Measurements from ENCODE around the gene GSTO2. TPM values are rescaled to one million over a fixed set of nuclear protein-coding genes. Genes with fewer than 3 reads are reported as not detected.

Gene GSTO2
- polyA plus RNA-seq, 1 experiment = 1.7 TPM

DNA sequence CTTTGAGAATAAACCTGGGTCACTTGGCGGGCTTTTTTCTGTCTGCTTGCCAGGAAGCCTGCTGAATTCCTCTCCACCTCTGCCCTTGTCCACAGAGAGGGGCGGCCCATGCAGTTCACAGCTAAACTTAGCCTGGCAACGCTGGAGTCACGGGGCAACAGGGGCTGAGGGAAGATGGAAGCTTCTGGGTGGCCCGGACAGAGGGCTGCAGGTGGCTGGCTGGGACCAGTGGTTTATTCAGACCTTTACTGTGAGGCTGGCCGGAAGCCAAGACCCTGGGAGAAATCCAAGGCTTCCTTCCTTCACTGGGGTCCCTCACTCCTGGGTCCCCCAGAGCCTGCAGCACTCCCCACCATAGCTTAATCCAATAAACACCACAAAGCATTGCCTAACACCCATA lies 52.2 kb downstream of the GSTO2 start:
- no peak overlapping the region for H3K4me3 ChIP-seq (ENCODE audit: low read depth, low read length)
- no peak overlapping the region for H3K27ac ChIP-seq (ENCODE audit: low read depth, low read length)
- no peaks in the 10 kb centered on the region for H3K27me3 ChIP-seq (ENCODE audit: control insufficient read depth, insufficient read depth, low read length)
- no peak for DNase-seq (ENCODE audit: low read depth, low spot score)
- ChIA-PET POLR2A (interaction anchor here (1.5 kb wide), 1 partner anchor 17 kb away, joined by 5 read pairs; the partner anchor contains the start of gene ITPRIP), CTCF (interaction anchor here (0.5 to 2.5 kb wide), 9 partner anchors 9 to 201 kb away, joined by 3 to 24 read pairs (median 5); partner anchors contain the start of gene SFR1)
- no peaks in the 10 kb centered on the region for H3K9me3 ChIP-seq (ENCODE audit: control insufficient read depth, insufficient read depth, low read length)
- TF ChIP-seq, protein P1, sequence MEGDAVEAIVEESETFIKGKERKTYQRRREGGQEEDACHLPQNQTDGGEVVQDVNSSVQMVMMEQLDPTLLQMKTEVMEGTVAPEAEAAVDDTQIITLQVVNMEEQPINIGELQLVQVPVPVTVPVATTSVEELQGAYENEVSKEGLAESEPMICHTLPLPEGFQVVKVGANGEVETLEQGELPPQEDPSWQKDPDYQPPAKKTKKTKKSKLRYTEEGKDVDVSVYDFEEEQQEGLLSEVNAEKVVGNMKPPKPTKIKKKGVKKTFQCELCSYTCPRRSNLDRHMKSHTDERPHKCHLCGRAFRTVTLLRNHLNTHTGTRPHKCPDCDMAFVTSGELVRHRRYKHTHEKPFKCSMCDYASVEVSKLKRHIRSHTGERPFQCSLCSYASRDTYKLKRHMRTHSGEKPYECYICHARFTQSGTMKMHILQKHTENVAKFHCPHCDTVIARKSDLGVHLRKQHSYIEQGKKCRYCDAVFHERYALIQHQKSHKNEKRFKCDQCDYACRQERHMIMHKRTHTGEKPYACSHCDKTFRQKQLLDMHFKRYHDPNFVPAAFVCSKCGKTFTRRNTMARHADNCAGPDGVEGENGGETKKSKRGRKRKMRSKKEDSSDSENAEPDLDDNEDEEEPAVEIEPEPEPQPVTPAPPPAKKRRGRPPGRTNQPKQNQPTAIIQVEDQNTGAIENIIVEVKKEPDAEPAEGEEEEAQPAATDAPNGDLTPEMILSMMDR (IDR thresholded peaks at IDR 0.05; ENCODE audit: low read depth, low read length) = no peak

DNA sequence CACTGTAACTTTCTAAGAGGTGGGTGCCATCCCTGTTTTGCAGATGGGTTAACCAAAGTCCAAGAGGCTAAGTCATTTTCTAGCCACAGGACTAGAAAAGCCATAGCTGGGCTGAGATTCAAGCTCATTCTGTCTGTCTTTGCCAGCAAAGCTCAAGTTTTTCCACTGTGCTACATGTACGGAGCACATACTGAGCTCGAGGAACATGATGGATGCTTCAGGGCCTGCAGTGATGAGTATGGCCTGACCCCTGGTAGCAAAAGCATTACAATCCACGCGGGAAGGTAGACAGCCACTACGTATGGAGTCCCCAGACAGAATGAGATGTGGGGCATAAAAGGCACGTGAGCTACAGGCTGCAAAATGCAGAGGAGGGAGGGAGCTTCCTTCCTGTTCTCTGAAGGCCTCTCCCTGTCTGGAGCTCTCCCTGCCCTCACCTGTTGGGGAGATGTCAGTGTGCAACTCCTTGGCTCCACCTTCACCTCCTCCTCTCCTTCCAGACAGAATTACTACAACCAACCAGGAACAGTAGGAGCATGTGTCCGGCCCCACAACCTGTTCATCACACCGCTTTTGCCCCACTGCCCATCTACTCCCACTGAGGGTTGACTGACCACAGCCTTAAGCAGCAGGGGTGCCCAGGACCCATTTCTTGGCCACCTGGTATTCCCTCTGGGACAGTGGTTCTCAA lies 52.9 kb downstream of the GSTO2 start:
- ChIA-PET CTCF (interaction anchor here (0.5 to 2.5 kb wide), 10 partner anchors 10 to 543 kb away, joined by 3 to 24 read pairs (median 4); partner anchors contain the start of gene SFR1), POLR2A (interaction anchor here (1.5 kb wide), 1 partner anchor 17 kb away, joined by 5 read pairs; the partner anchor contains the start of gene ITPRIP)
- TF ChIP-seq, protein P1 (IDR thresholded peaks at IDR 0.05; ENCODE audit: low read depth, low read length) = no peak
- Histone ChIP-seq H3K27ac (ENCODE audit: low read depth, low read length) (peak overlapping the region; percentile 39), H3K9me3 (ENCODE audit: control insufficient read depth, insufficient read depth, low read length) (no peaks in the 10 kb centered on the region), H3K27me3 (ENCODE audit: control insufficient read depth, insufficient read depth, low read length) (no peaks in the 10 kb centered on the region), H3K4me3 (ENCODE audit: low read depth, low read length) (no peak overlapping the region)
- DNase-seq (ENCODE audit: low read depth, low spot score) = no peak

- no peak overlapping the region for H3K4me3 ChIP-seq (ENCODE audit: low read depth, low read length)
- H3K9me3 ChIP-seq (ENCODE audit: control insufficient read depth, insufficient read depth, low read length) = no peaks in the 10 kb centered on the region
- H3K27me3 ChIP-seq (ENCODE audit: control insufficient read depth, insufficient read depth, low read length) = no peaks in the 10 kb centered on the region
- H3K27ac ChIP-seq (ENCODE audit: low read depth, low read length) = no peak overlapping the region
- POLR2A ChIA-PET = interaction anchor here (1.5 kb wide), 1 partner anchor 16 kb away, joined by 5 read pairs; the partner anchor contains the start of gene ITPRIP
- CTCF ChIA-PET = interaction anchor here (1.3 to 2.5 kb wide), 5 partner anchors 10 to 31 kb away, joined by 3 to 24 read pairs (median 4); no protein-coding TSS in a partner anchor
- DNase-seq (ENCODE audit: low read depth, low spot score) = no peak
- TF ChIP-seq, protein P1 (IDR thresholded peaks at IDR 0.05; ENCODE audit: low read depth, low read length) = no peak
Measured at GRCh38 chr10:104322416-104322782, 53.4 kb downstream of the GSTO2 start.

- TF ChIP-seq, protein P1 (IDR thresholded peaks at IDR 0.05; ENCODE audit: low read depth, low read length) = no peak
- Histone ChIP-seq H3K4me3 (ENCODE audit: low read depth, low read length) (no peak overlapping the region), H3K9me3 (ENCODE audit: control insufficient read depth, insufficient read depth, low read length) (no peaks in the 10 kb centered on the region), H3K27ac (ENCODE audit: low read depth, low read length) (no peak overlapping the region), H3K27me3 (ENCODE audit: control insufficient read depth, insufficient read depth, low read length) (no peaks in the 10 kb centered on the region)
- CTCF ChIA-PET = interaction anchor here (1.1 to 5.5 kb wide), 3 partner anchors 31 to 48 kb away, joined by 6 to 35 read pairs (median 24); no protein-coding TSS in a partner anchor
- POLR2A ChIA-PET = no interaction called here
- DNase-seq (ENCODE audit: low read depth, low spot score) = no peak
Measured at GRCh38 chr10:104323085-104323484, 54.1 kb downstream of the GSTO2 start.

GRCh38 chr10:104323760-104324201 lies 54.8 kb downstream of the GSTO2 start:
- POLR2A ChIA-PET = no interaction called here

More at GRCh38 chr10:104323760-104324201, 54.8 kb downstream of the GSTO2 start:
- no peak for DNase-seq (ENCODE audit: low read depth, low spot score)
- Histone ChIP-seq H3K4me3 (ENCODE audit: low read depth, low read length) (no peak overlapping the region), H3K27me3 (ENCODE audit: control insufficient read depth, insufficient read depth, low read length) (no peaks in the 10 kb centered on the region), H3K9me3 (ENCODE audit: control insufficient read depth, insufficient read depth, low read length) (no peaks in the 10 kb centered on the region), H3K27ac (ENCODE audit: low read depth, low read length) (no peak overlapping the region)
- TF ChIP-seq, protein P1 (IDR thresholded peaks at IDR 0.05; ENCODE audit: low read depth, low read length) = no peak
- CTCF ChIA-PET = interaction anchor here (1.1 to 5.5 kb wide), 3 partner anchors 27 to 49 kb away, joined by 4 to 35 read pairs (median 6); no protein-coding TSS in a partner anchor

Measured in AG04450 (cell line).